WTC11 (cell line): ENCODE data around the gene NAXE. TPM values are rescaled to one million over a fixed set of nuclear protein-coding genes. Genes with fewer than 3 reads are reported as not detected.

ENCODE experiments used
- ATAC-seq: fragments of 200-7000 bp; cut with Tn5 transposase; 2 replicates; pipeline ENCODE4 v1.10.0; 2021; ENCODE audit warnings: mild to moderate bottlenecking, moderate library complexity
- CTCF ChIA-PET: fragments of 300-600 bp; sonication (Branson Sonifier 250); formaldehyde crosslinking; loops from one replicate; lab custom pipeline; 2021; ENCODE audit warnings: antibody characterized with exemption; lab: Charles Lee
- POLR2A ChIA-PET: fragments of 350-600 bp; sonication (Branson Sonifier 250); formaldehyde crosslinking; loops from one replicate; lab custom pipeline; 2021; ENCODE audit warnings: antibody characterized with exemption; lab: Charles Lee
- DNase-seq: peaks from one replicate; pipeline ENCODE4 v3.0.0; 2021; ENCODE audit warnings: low spot score
- H3K27ac Mint-ChIP-seq: 2 replicates; pipeline ENCODE4 v1.8.0; 2021; ENCODE audit warnings: mixed read lengths
- H3K27me3 Mint-ChIP-seq: 2 replicates; pipeline ENCODE4 v1.8.0; 2021; ENCODE audit warnings: low read depth, mild to moderate bottlenecking, moderate library complexity, mixed read lengths
- H3K36me3 Mint-ChIP-seq: 2 replicates; pipeline ENCODE4 v1.8.0; 2021; ENCODE audit warnings: mixed read lengths
- H3K4me1 Mint-ChIP-seq: 2 replicates; pipeline ENCODE4 v1.8.0; 2022; ENCODE audit warnings: mixed read lengths
- H3K4me3 Mint-ChIP-seq: 2 replicates; pipeline ENCODE4 v1.8.0; 2021; ENCODE audit warnings: mild to moderate bottlenecking, moderate library complexity, mixed read lengths
- H3K9me3 Mint-ChIP-seq: 2 replicates; pipeline ENCODE4 v1.8.0; 2021; ENCODE audit warnings: mixed read lengths
- CREM ChIP-seq: sonication (generic); formaldehyde crosslinking; IDR thresholded peaks from 2 replicates; pipeline ENCODE4 v1.8.1; 2022; ENCODE audit warnings: mild to moderate bottlenecking, missing genetic modification reagents, moderate library complexity
- ELF4 ChIP-seq: sonication (generic); formaldehyde crosslinking; IDR thresholded peaks from 2 replicates; pipeline ENCODE4 v1.8.1; 2022; ENCODE audit warnings: low read depth, mild to moderate bottlenecking, moderate library complexity, missing genetic modification reagents
- FOXK1 ChIP-seq: sonication (generic); formaldehyde crosslinking; IDR thresholded peaks from 2 replicates; pipeline ENCODE4 v1.8.0; 2022; ENCODE audit warnings: mild to moderate bottlenecking, moderate library complexity, missing genetic modification reagents
- FOXP1 ChIP-seq: sonication (generic); formaldehyde crosslinking; IDR thresholded peaks from 2 replicates; pipeline ENCODE4 v1.8.0; 2022; ENCODE audit warnings: missing genetic modification reagents, mild to moderate bottlenecking, moderate library complexity, borderline replicate concordance
- NFYB ChIP-seq: sonication (generic); formaldehyde crosslinking; conservative IDR thresholded peaks from 2 replicates; pipeline ENCODE4 v1.8.0; 2022; ENCODE audit warnings: low read depth, missing genetic modification reagents
- SP1 ChIP-seq: sonication (generic); formaldehyde crosslinking; conservative IDR thresholded peaks from 2 replicates; pipeline ENCODE4 v1.8.1; 2022; ENCODE audit warnings: missing genetic modification reagents
- TEAD4 ChIP-seq: sonication (generic); formaldehyde crosslinking; IDR thresholded peaks from 2 replicates; pipeline ENCODE4 v1.8.0; 2022; ENCODE audit warnings: mild to moderate bottlenecking, missing genetic modification reagents
- ZNF416 ChIP-seq: fragments of 250-450 bp; sonication (Bioruptor Pico); IDR thresholded peaks from 2 replicates; pipeline ENCODE4 v1.9.0; 2021; ENCODE audit warnings: mild to moderate bottlenecking, inconsistent platforms
- total RNA-seq: library from RNA; stranded (reverse); gene quantifications from 3 replicates; pipeline ENCODE4 v1.2.3, GENCODE V29; 2021
- TF ChIP-seq, protein P1 (sequence below): sonication (generic); formaldehyde crosslinking; IDR thresholded peaks from 2 replicates; pipeline ENCODE4 v1.8.1; 2022; ENCODE audit warnings: mild to moderate bottlenecking, missing genetic modification reagents, moderate library complexity, borderline replicate concordance
- TF ChIP-seq, protein P2 (sequence below): sonication (generic); formaldehyde crosslinking; conservative IDR thresholded peaks from 2 replicates; pipeline ENCODE4 v1.8.1; 2023; ENCODE audit warnings: mild to moderate bottlenecking, low read depth, missing genetic modification reagents, moderate library complexity
- TF ChIP-seq, protein P3 (sequence below): fragments of 250-450 bp; sonication (Bioruptor Pico); IDR thresholded peaks from 2 replicates; pipeline ENCODE4 v2.1.2; 2022; ENCODE audit warnings: mild to moderate bottlenecking, moderate library complexity
- TF ChIP-seq, protein P4 (sequence below): sonication (generic); formaldehyde crosslinking; IDR thresholded peaks from 2 replicates; pipeline ENCODE4 v1.8.0; 2023; ENCODE audit warnings: mild to moderate bottlenecking, missing genetic modification reagents
- TF ChIP-seq, protein P5 (sequence below): sonication (generic); formaldehyde crosslinking; IDR thresholded peaks from 2 replicates; pipeline ENCODE4 v1.8.1; 2022; ENCODE audit warnings: missing genetic modification reagents, borderline replicate concordance
- TF ChIP-seq, protein P6 (sequence below): sonication (generic); formaldehyde crosslinking; conservative IDR thresholded peaks from 2 replicates; pipeline ENCODE4 v1.8.1; 2022; ENCODE audit warnings: mild to moderate bottlenecking, missing genetic modification reagents
- TF ChIP-seq, protein P7 (sequence below): sonication (generic); formaldehyde crosslinking; IDR thresholded peaks from 2 replicates; pipeline ENCODE4 v1.8.1; 2023; ENCODE audit warnings: mild to moderate bottlenecking, missing genetic modification reagents
- TF ChIP-seq, protein P8 (sequence below): sonication (generic); formaldehyde crosslinking; IDR thresholded peaks from 2 replicates; pipeline ENCODE4 v1.8.1; 2023; ENCODE audit warnings: mild to moderate bottlenecking, missing genetic modification reagents, moderate library complexity
- TF ChIP-seq, protein P9 (sequence below): sonication (generic); formaldehyde crosslinking; IDR thresholded peaks from 2 replicates; pipeline ENCODE4 v1.8.0; 2022; ENCODE audit warnings: missing genetic modification reagents

The NAXE gene
- total RNA-seq, 1 experiment from 2014 or later = 81.6 TPM

DNA sequence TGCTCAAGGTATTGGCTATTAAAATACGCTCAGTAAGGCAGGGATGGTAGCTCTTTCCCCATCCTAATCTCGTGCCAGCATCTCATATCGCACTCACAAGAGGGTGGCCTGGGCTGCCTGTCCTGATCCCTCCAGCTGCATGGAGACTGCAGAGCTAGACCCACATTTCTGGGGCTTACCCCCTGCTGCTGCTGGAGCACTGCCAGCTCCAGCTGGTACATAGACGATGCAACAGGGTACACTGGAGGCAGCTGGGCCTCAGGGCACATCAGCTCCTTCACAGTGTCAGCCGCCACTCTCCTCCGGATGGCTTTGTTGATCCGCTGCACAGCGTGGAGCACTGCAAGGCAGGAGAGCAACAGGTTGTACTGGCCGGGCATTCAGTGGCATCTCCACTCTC lies 35.2 kb upstream of the NAXE start (continued):
- TF ChIP-seq ZNF416 (CRISPR knock-in tag) (no peak), CREM (CRISPR knock-in tag) (no peak), NFYB (no peak), FOXK1 (no peak), FOXP1 (CRISPR knock-in tag) (no peak)
- TF ChIP-seq, protein P1, sequence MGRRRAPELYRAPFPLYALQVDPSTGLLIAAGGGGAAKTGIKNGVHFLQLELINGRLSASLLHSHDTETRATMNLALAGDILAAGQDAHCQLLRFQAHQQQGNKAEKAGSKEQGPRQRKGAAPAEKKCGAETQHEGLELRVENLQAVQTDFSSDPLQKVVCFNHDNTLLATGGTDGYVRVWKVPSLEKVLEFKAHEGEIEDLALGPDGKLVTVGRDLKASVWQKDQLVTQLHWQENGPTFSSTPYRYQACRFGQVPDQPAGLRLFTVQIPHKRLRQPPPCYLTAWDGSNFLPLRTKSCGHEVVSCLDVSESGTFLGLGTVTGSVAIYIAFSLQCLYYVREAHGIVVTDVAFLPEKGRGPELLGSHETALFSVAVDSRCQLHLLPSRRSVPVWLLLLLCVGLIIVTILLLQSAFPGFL (CRISPR knock-in tag) = no peak
- TF ChIP-seq, protein P2, sequence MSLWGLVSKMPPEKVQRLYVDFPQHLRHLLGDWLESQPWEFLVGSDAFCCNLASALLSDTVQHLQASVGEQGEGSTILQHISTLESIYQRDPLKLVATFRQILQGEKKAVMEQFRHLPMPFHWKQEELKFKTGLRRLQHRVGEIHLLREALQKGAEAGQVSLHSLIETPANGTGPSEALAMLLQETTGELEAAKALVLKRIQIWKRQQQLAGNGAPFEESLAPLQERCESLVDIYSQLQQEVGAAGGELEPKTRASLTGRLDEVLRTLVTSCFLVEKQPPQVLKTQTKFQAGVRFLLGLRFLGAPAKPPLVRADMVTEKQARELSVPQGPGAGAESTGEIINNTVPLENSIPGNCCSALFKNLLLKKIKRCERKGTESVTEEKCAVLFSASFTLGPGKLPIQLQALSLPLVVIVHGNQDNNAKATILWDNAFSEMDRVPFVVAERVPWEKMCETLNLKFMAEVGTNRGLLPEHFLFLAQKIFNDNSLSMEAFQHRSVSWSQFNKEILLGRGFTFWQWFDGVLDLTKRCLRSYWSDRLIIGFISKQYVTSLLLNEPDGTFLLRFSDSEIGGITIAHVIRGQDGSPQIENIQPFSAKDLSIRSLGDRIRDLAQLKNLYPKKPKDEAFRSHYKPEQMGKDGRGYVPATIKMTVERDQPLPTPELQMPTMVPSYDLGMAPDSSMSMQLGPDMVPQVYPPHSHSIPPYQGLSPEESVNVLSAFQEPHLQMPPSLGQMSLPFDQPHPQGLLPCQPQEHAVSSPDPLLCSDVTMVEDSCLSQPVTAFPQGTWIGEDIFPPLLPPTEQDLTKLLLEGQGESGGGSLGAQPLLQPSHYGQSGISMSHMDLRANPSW = no peak
- TF ChIP-seq, protein P3, sequence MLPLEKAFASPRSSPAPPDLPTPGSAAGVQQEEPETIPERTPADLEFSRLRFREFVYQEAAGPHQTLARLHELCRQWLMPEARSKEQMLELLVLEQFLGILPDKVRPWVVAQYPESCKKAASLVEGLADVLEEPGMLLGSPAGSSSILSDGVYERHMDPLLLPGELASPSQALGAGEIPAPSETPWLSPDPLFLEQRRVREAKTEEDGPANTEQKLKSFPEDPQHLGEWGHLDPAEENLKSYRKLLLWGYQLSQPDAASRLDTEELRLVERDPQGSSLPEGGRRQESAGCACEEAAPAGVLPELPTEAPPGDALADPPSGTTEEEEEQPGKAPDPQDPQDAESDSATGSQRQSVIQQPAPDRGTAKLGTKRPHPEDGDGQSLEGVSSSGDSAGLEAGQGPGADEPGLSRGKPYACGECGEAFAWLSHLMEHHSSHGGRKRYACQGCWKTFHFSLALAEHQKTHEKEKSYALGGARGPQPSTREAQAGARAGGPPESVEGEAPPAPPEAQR = no peak
- TF ChIP-seq, protein P4, sequence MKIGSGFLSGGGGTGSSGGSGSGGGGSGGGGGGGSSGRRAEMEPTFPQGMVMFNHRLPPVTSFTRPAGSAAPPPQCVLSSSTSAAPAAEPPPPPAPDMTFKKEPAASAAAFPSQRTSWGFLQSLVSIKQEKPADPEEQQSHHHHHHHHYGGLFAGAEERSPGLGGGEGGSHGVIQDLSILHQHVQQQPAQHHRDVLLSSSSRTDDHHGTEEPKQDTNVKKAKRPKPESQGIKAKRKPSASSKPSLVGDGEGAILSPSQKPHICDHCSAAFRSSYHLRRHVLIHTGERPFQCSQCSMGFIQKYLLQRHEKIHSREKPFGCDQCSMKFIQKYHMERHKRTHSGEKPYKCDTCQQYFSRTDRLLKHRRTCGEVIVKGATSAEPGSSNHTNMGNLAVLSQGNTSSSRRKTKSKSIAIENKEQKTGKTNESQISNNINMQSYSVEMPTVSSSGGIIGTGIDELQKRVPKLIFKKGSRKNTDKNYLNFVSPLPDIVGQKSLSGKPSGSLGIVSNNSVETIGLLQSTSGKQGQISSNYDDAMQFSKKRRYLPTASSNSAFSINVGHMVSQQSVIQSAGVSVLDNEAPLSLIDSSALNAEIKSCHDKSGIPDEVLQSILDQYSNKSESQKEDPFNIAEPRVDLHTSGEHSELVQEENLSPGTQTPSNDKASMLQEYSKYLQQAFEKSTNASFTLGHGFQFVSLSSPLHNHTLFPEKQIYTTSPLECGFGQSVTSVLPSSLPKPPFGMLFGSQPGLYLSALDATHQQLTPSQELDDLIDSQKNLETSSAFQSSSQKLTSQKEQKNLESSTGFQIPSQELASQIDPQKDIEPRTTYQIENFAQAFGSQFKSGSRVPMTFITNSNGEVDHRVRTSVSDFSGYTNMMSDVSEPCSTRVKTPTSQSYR (CRISPR knock-in tag) = no peak
- TF ChIP-seq, protein P5, sequence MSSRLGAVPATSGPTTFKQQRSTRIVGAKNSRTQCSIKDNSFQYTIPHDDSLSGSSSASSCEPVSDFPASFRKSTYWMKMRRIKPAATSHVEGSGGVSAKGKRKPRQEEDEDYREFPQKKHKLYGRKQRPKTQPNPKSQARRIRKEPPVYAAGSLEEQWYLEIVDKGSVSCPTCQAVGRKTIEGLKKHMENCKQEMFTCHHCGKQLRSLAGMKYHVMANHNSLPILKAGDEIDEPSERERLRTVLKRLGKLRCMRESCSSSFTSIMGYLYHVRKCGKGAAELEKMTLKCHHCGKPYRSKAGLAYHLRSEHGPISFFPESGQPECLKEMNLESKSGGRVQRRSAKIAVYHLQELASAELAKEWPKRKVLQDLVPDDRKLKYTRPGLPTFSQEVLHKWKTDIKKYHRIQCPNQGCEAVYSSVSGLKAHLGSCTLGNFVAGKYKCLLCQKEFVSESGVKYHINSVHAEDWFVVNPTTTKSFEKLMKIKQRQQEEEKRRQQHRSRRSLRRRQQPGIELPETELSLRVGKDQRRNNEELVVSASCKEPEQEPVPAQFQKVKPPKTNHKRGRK = no peak
- TF ChIP-seq, protein P6, sequence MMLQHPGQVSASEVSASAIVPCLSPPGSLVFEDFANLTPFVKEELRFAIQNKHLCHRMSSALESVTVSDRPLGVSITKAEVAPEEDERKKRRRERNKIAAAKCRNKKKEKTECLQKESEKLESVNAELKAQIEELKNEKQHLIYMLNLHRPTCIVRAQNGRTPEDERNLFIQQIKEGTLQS (CRISPR knock-in tag) = no peak
- TF ChIP-seq, protein P7, sequence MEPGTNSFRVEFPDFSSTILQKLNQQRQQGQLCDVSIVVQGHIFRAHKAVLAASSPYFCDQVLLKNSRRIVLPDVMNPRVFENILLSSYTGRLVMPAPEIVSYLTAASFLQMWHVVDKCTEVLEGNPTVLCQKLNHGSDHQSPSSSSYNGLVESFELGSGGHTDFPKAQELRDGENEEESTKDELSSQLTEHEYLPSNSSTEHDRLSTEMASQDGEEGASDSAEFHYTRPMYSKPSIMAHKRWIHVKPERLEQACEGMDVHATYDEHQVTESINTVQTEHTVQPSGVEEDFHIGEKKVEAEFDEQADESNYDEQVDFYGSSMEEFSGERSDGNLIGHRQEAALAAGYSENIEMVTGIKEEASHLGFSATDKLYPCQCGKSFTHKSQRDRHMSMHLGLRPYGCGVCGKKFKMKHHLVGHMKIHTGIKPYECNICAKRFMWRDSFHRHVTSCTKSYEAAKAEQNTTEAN (CRISPR knock-in tag) = no peak

DNA sequence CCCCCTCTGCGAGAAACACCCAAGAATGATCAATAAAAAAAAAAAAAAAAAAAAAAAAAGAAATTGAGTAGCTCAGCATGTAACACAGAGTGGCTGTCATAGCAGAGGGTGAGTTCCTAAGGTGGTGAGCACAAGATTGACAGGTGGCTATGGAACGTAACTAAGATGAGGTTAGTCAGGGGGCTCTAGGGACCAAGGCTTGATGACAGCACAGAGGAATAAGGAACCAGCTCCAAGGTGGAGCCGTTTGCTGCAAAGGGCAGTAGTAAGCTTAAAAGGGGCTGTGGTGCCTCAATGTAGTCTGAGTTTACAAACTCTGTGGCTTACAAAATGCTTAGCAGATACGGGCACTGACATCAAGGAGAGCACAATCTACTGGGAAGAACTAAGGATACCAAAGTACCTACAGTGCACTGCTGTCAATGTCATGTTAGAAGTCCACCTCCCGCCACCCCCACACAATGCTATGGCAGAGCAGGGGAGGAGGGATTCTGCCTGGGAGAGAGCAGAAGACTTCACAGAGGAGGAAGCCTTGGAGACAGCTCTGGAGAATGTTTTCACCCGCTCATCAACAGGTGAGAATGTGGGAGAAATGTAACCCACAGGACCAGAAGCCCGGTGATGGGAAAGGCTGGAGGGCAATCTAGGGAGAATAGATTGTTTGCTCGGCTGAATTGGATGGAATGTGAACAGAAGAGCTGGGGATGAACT lies 32.3 kb upstream of the NAXE start:
- Mint-ChIP-seq H3K9me3 (no peaks in the 10 kb centered on the region), H3K27me3 (no peaks in the 10 kb centered on the region), H3K4me3 (no peak overlapping the region), H3K27ac (no peak overlapping the region), H3K4me1 (no peaks in the 10 kb centered on the region), H3K36me3 (peaks cover 38% of the 10 kb centered on the region)
- DNase-seq (no peak), ATAC-seq (no peak)
- TF ChIP-seq, protein P8, sequence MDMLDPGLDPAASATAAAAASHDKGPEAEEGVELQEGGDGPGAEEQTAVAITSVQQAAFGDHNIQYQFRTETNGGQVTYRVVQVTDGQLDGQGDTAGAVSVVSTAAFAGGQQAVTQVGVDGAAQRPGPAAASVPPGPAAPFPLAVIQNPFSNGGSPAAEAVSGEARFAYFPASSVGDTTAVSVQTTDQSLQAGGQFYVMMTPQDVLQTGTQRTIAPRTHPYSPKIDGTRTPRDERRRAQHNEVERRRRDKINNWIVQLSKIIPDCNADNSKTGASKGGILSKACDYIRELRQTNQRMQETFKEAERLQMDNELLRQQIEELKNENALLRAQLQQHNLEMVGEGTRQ (CRISPR knock-in tag) = no peak
- no peak for TF ChIP-seq TEAD4 (CRISPR knock-in tag)
- no peak for TF ChIP-seq SP1
- TF ChIP-seq, protein P9, sequence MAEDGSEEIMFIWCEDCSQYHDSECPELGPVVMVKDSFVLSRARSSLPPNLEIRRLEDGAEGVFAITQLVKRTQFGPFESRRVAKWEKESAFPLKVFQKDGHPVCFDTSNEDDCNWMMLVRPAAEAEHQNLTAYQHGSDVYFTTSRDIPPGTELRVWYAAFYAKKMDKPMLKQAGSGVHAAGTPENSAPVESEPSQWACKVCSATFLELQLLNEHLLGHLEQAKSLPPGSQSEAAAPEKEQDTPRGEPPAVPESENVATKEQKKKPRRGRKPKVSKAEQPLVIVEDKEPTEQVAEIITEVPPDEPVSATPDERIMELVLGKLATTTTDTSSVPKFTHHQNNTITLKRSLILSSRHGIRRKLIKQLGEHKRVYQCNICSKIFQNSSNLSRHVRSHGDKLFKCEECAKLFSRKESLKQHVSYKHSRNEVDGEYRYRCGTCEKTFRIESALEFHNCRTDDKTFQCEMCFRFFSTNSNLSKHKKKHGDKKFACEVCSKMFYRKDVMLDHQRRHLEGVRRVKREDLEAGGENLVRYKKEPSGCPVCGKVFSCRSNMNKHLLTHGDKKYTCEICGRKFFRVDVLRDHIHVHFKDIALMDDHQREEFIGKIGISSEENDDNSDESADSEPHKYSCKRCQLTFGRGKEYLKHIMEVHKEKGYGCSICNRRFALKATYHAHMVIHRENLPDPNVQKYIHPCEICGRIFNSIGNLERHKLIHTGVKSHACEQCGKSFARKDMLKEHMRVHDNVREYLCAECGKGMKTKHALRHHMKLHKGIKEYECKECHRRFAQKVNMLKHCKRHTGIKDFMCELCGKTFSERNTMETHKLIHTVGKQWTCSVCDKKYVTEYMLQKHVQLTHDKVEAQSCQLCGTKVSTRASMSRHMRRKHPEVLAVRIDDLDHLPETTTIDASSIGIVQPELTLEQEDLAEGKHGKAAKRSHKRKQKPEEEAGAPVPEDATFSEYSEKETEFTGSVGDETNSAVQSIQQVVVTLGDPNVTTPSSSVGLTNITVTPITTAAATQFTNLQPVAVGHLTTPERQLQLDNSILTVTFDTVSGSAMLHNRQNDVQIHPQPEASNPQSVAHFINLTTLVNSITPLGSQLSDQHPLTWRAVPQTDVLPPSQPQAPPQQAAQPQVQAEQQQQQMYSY (CRISPR knock-in tag) = no peak
- no peak for TF ChIP-seq ELF4 (CRISPR knock-in tag)
- ChIA-PET POLR2A (no interaction called here), CTCF (no interaction called here)
